SK-N-SH (cell line): ENCODE data around the gene ARHGAP15. TPM values are rescaled to one million over a fixed set of nuclear protein-coding genes. Genes with fewer than 3 reads are reported as not detected.

Experiments
- CTCF ChIA-PET: fragments of 300-600, 350-600 bp; formaldehyde crosslinking; extraction: SDS; loops from one replicate; lab custom pipeline; 2021; lab: Yijun Ruan, JAX
- POLR2A ChIA-PET: fragments of 350-600 bp; sonication (Branson Sonifier 250); formaldehyde crosslinking; extraction: SDS; loops from one replicate; lab custom pipeline; 2020; ENCODE audit warnings: antibody characterized with exemption, inconsistent platforms; lab: Yijun Ruan, JAX
- DNase-seq: peaks from one replicate; pipeline ENCODE4 v3.0.0; 2012
- H2AFZ ChIP-seq: fragments of 200-600 bp; sonication (generic); 2 replicates; pipeline ENCODE4 v1.8.1; 2016; ENCODE audit warnings: antibody characterized with exemption, mild to moderate bottlenecking, low read depth
- H3F3A ChIP-seq: fragments of 200-600 bp; sonication (generic); replicated peaks from 2 replicates; pipeline ENCODE3; 2016; ENCODE audit warnings: antibody characterized with exemption, mild to moderate bottlenecking; ENCODE audit not compliant: insufficient read depth
- H3K27ac ChIP-seq, 2 experiments: fragments of 200-500 bp in 1 of 2; fragments of 200-600 bp in 1 of 2; sonication (Bioruptor generic) in 1 of 2; sonication (generic), shearing (Covaris generic) in 1 of 2; 2 replicates each; pipeline versions ENCODE4 v1.5.1 to v1.6.1; 2014 to 2016; ENCODE audit warnings: low read depth in 2 of 2, inconsistent platforms in 1 of 2, low read length in 1 of 2, mild to moderate bottlenecking in 1 of 2, mixed read lengths in 1 of 2
- H3K27me3 ChIP-seq: fragments of 200-600 bp; sonication (generic), shearing (Covaris generic); 2 replicates; pipeline ENCODE4 v1.6.1; 2016; ENCODE audit warnings: mixed run types; ENCODE audit not compliant: insufficient read depth
- H3K36me3 ChIP-seq, 2 experiments: fragments of 200-500 bp in 1 of 2; fragments of 200-600 bp in 1 of 2; sonication (Bioruptor generic) in 1 of 2; sonication (generic) in 1 of 2; replicated peaks in 1 of 2; 2 replicates each; pipeline versions ENCODE3 to v1.5.1; 2014 to 2016; ENCODE audit warnings: low read length in 1 of 2, mild to moderate bottlenecking in 1 of 2; ENCODE audit not compliant: insufficient read depth in 2 of 2, control insufficient read depth in 1 of 2
- H3K4me1 ChIP-seq, 2 experiments: fragments of 200-500 bp in 1 of 2; fragments of 200-600 bp in 1 of 2; sonication (Bioruptor generic) in 1 of 2; sonication (generic), shearing (Covaris generic) in 1 of 2; 2 replicates each; pipeline versions ENCODE4 v1.5.1 to v1.6.1; 2014 to 2016; ENCODE audit warnings: low read depth in 1 of 2, low read length in 1 of 2, mixed run types in 1 of 2; ENCODE audit not compliant: insufficient read depth in 2 of 2, control insufficient read depth in 1 of 2
- H3K4me2 ChIP-seq: fragments of 200-600 bp; sonication (generic), shearing (Covaris generic); 2 replicates; pipeline ENCODE4 v1.6.1; 2017; ENCODE audit warnings: mixed run types
- H3K4me3 ChIP-seq, 2 experiments: fragments of 200-500 bp in 1 of 2; fragments of 200-600 bp in 1 of 2; sonication (Bioruptor generic) in 1 of 2; sonication (generic), shearing (Covaris generic) in 1 of 2; 2 replicates each; pipeline versions ENCODE4 v1.5.1 to v1.8.1; 2014 to 2016; ENCODE audit warnings: low read depth in 2 of 2, inconsistent platforms in 1 of 2, low read length in 1 of 2, mild to moderate bottlenecking in 1 of 2, mixed read lengths in 1 of 2, moderate library complexity in 1 of 2
- H3K79me2 ChIP-seq: fragments of 200-600 bp; sonication (generic); 2 replicates; pipeline ENCODE4 v1.8.1; 2017; ENCODE audit warnings: mild to moderate bottlenecking; ENCODE audit not compliant: insufficient read depth
- H3K9ac ChIP-seq: fragments of 200-600 bp; sonication (generic); 2 replicates; pipeline ENCODE4 v1.6.1; 2017; ENCODE audit warnings: mixed run types
- H3K9me2 ChIP-seq: fragments of 200-600 bp; sonication (generic); 2 replicates; pipeline ENCODE4 v1.6.1; 2017; ENCODE audit warnings: mixed run types
- H3K9me3 ChIP-seq: fragments of 200-600 bp; sonication (generic); 2 replicates; pipeline ENCODE4 v1.6.1; 2017; ENCODE audit warnings: mixed run types, mild to moderate bottlenecking, moderate library complexity
- H4K20me1 ChIP-seq: fragments of 200-600 bp; sonication (generic); 2 replicates; pipeline ENCODE4 v1.6.1; 2017; ENCODE audit warnings: mild to moderate bottlenecking, mixed run types; ENCODE audit not compliant: insufficient read depth
- CHD2 ChIP-seq: fragments of 150-350 bp; IDR thresholded peaks from 2 replicates; pipeline ENCODE4 v1.6.1; 2018; ENCODE audit warnings: low read length; ENCODE audit not compliant: partially characterized antibody
- FOSL2 ChIP-seq: IDR thresholded peaks from 2 replicates; pipeline ENCODE4 v1.4.0; 2012; ENCODE audit warnings: low read depth, mild to moderate bottlenecking, moderate library complexity, borderline replicate concordance
- FOXJ3 ChIP-seq: sonication (generic); formaldehyde crosslinking; IDR thresholded peaks from 2 replicates; pipeline ENCODE4 v1.5.1; 2020; ENCODE audit warnings: mild to moderate bottlenecking, missing genetic modification reagents
- FOXM1 ChIP-seq: IDR thresholded peaks from 2 replicates; pipeline ENCODE4 v1.4.0; 2012; ENCODE audit warnings: low read depth, mild to moderate bottlenecking
- GABPA ChIP-seq: IDR thresholded peaks from 2 replicates; pipeline ENCODE4 v1.4.0; 2012; ENCODE audit warnings: low read depth, mild to moderate bottlenecking
- GATA2 ChIP-seq: sonication (generic); formaldehyde crosslinking; IDR thresholded peaks from 2 replicates; pipeline ENCODE4 v1.5.0; 2020; ENCODE audit warnings: mild to moderate bottlenecking, missing genetic modification reagents
- RAD21 ChIP-seq: IDR thresholded peaks from 2 replicates; pipeline ENCODE4 v1.6.1; 2012; ENCODE audit warnings: mild to moderate bottlenecking, low read length
- RXRA ChIP-seq: IDR thresholded peaks from 2 replicates; pipeline ENCODE4 v1.4.0; 2012; ENCODE audit warnings: low read depth, mild to moderate bottlenecking, borderline replicate concordance
- TEAD4 ChIP-seq: IDR thresholded peaks from 2 replicates; pipeline ENCODE4 v1.4.0; 2012; ENCODE audit warnings: mild to moderate bottlenecking, borderline replicate concordance; ENCODE audit not compliant: insufficient read depth
- WGBS: methylation state at CpG from one replicate; pipeline ENCODE4 v1.1.6; 2017; ENCODE audit warnings: low lambda C conversion rate; 5-methylcytosine and 5-hydroxymethylcytosine counted together
- polyA plus RNA-seq, 3 experiments: library from polyadenylated mRNA; depleted of rRNA; stranded (reverse); fragments of >200 nt; gene quantifications; 2 replicates each; pipeline ENCODE4 v1.2.3, GENCODE V29; 2012
- TF ChIP-seq, protein P1 (sequence below): IDR thresholded peaks from 2 replicates; pipeline ENCODE4 v1.6.1; 2012; ENCODE audit warnings: mild to moderate bottlenecking, low read depth, low read length, moderate library complexity
- TF ChIP-seq, protein P2 (sequence below): IDR thresholded peaks from 2 replicates; pipeline ENCODE4; 2012

The ARHGAP15 gene
- polyA plus RNA-seq, 1 of the 3 experiments (the other 2 are of a cell fraction), result not detected

DNA sequence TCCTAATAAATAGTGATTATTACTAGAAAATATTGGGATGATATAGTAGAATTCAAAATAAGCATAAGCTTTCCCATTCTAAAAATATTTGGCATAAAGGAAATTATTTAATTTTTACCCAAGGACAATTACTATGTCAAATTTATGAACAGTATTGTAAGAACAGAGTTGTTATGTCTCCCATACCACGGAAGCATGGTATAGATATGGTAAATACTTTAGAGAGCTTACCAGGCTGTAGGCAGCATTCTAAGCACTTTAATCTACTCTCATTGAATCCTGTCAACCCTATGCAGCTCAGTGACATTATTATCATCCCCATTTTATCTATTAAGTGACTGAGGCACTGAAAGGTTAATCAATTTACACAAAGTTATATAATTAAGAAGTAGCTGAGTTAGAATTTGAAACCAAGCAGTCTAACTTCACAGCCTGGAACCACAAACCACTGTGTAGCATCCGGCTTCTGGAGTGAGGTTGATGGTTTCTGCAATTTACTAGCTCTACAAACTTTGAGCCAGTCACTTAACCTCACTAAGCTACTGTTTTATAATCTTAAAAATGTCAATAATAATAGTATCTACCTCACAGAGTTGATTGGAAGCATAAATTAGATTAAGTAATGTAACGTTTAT is 323.7 kb downstream of the ARHGAP15 start:
- TF ChIP-seq, protein P1, sequence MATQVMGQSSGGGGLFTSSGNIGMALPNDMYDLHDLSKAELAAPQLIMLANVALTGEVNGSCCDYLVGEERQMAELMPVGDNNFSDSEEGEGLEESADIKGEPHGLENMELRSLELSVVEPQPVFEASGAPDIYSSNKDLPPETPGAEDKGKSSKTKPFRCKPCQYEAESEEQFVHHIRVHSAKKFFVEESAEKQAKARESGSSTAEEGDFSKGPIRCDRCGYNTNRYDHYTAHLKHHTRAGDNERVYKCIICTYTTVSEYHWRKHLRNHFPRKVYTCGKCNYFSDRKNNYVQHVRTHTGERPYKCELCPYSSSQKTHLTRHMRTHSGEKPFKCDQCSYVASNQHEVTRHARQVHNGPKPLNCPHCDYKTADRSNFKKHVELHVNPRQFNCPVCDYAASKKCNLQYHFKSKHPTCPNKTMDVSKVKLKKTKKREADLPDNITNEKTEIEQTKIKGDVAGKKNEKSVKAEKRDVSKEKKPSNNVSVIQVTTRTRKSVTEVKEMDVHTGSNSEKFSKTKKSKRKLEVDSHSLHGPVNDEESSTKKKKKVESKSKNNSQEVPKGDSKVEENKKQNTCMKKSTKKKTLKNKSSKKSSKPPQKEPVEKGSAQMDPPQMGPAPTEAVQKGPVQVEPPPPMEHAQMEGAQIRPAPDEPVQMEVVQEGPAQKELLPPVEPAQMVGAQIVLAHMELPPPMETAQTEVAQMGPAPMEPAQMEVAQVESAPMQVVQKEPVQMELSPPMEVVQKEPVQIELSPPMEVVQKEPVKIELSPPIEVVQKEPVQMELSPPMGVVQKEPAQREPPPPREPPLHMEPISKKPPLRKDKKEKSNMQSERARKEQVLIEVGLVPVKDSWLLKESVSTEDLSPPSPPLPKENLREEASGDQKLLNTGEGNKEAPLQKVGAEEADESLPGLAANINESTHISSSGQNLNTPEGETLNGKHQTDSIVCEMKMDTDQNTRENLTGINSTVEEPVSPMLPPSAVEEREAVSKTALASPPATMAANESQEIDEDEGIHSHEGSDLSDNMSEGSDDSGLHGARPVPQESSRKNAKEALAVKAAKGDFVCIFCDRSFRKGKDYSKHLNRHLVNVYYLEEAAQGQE, result no peak
- TF ChIP-seq CHD2 (no peak), FOXM1 (no peak), RXRA (no peak)
- H3K9me3 ChIP-seq, result no peaks in the 10 kb centered on the region
- no peaks in the 10 kb centered on the region for H3K27me3 ChIP-seq
- H3F3A ChIP-seq, result no peaks in the 10 kb centered on the region
- no peak overlapping the region for H3K9ac ChIP-seq
- H3K9me2 ChIP-seq, result no peaks in the 10 kb centered on the region
- WGBS, result 79% methylated on average over 3 of the region's 3 CpGs
- no peak overlapping the region for H3K27ac ChIP-seq
- H4K20me1 ChIP-seq, result no peaks in the 10 kb centered on the region
- POLR2A ChIA-PET, result no interaction called here
- H3K4me2 ChIP-seq, result no peak overlapping the region
- no peak for DNase-seq
- peaks cover 0 to 14% of the 10 kb centered on the region in 2 experiments; a peak in 2 of 4 replicates for H3K4me1 ChIP-seq
- no peaks in the 10 kb centered on the region for H3K79me2 ChIP-seq
- H3K36me3 ChIP-seq, result no peaks in the 10 kb centered on the region
- H2AFZ ChIP-seq, result no peak overlapping the region
- CTCF ChIA-PET, result no interaction called here
- no peak overlapping the region for H3K4me3 ChIP-seq

- Histone ChIP-seq H3K79me2 (no peaks in the 10 kb centered on the region), H3K27ac (no peak overlapping the region), H3K4me3 (no peak overlapping the region), H3K36me3 (no peaks in the 10 kb centered on the region), H3K9me3 (no peaks in the 10 kb centered on the region), H3K4me1 (peaks cover 0 to 14% of the 10 kb centered on the region in 2 experiments; a peak in 2 of 4 replicates), H2AFZ (no peak overlapping the region), H3K4me2 (no peak overlapping the region), H3K27me3 (no peaks in the 10 kb centered on the region), H3F3A (no peaks in the 10 kb centered on the region), H4K20me1 (no peaks in the 10 kb centered on the region), H3K9ac (no peak overlapping the region), H3K9me2 (no peaks in the 10 kb centered on the region)
- ChIA-PET POLR2A (no interaction called here), CTCF (no interaction called here)
- TF ChIP-seq RAD21 (no peak), FOXJ3 (CRISPR knock-in tag) (no peak), GATA2 (no peak), TEAD4 (no peak), GABPA (no peak), FOSL2 (no peak)
- TF ChIP-seq, protein P2, sequence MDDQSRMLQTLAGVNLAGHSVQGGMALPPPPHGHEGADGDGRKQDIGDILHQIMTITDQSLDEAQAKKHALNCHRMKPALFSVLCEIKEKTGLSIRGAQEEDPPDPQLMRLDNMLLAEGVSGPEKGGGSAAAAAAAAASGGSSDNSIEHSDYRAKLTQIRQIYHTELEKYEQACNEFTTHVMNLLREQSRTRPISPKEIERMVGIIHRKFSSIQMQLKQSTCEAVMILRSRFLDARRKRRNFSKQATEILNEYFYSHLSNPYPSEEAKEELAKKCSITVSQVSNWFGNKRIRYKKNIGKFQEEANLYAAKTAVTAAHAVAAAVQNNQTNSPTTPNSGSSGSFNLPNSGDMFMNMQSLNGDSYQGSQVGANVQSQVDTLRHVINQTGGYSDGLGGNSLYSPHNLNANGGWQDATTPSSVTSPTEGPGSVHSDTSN, result 0 out of 2 replicates have a peak, but pooled peaks have one; percentile 7
- WGBS, result 75% methylated on average over 2 of the region's 2 CpGs
- DNase-seq, result no peak
Measured at GRCh38 chr2:143453981-143454511, 324.8 kb downstream of the ARHGAP15 start.
